ENCODE data around the gene RPS6KB2. TPM values are rescaled to one million over a fixed set of nuclear protein-coding genes. Genes with fewer than 3 reads are reported as not detected.

Gene RPS6KB2
- total and polyA plus RNA-seq, 2 of the 4 experiments (the other 2 are of a cell fraction) = 50.7 to 58.4 TPM

DNA sequence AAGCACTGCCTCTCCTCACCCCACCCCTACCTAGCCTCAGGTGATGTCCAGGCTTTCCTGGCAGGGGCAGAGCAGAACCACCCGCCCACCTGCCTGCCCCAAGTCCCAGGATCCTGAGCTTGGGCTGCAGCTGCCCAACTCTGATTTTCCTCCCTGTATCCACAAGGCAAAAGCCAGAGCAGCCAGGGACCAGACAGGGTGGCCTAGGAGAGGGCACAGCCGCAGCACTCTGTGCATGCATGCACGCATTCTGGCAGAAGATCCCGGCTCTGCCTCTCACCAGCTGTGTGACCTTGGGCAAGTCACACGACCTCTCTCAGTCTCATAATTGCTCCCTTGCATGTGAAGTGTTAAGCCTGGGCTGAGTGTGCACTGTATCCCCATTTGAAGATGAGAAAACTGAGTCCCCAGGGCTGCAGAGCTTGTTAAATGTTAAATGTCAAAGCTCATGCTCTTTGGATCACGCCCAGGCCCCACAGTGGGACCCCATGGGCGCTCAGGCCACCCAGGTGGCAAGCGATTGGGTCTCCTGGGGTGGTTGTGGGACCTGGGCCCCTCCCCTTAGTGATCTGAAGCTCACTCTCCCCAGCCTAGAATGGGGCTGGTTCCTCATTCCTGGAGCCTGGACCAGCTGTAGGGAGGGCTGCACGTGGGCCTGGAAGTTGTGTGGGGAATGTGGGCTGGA, 15.7 kb upstream of the RPS6KB2 start:
- Histone ChIP-seq H2BK15ac (ENCODE audit: low read depth, low read length) (no peak overlapping the region), H3K4ac (ENCODE audit: low read depth, low read length) (no peak overlapping the region), H3K36me3 (ENCODE audit: control insufficient read depth, insufficient read depth, low read length) (no peaks in the 10 kb centered on the region), H2BK5ac (ENCODE audit: low read depth, low read length, poor library complexity, severe bottlenecking) (no peak overlapping the region), H3K27ac (ENCODE audit: insufficient read depth, low read length) (no peak overlapping the region), H3K9me1 (ENCODE audit: insufficient read depth, low read length) (no peaks in the 10 kb centered on the region), H2AFZ (replicated peaks; ENCODE audit: low read length, poor library complexity) (peak overlapping the region; percentile 14), H3K4me2 (ENCODE audit: low read depth, low read length) (no peak overlapping the region), H3K79me1 (ENCODE audit: low read depth in 1 of 2, low read length in 2 of 2) (no peaks in the 10 kb centered on the region), H4K20me1 (ENCODE audit: insufficient read depth, low read length) (no peaks in the 10 kb centered on the region), H3K23ac (ENCODE audit: low read depth, low read length) (no peak overlapping the region), H3K27me3 (ENCODE audit: control insufficient read depth, insufficient read depth, low read length) (peaks cover 54% of the 10 kb centered on the region), H3K56ac (ENCODE audit: extremely low read depth, insufficient read depth, low read length) (no peak overlapping the region), H3K4me1 (ENCODE audit: control insufficient read depth, insufficient read depth, low read length) (no peaks in the 10 kb centered on the region), H4K91ac (ENCODE audit: insufficient read depth, low read depth, low read length) (no peak overlapping the region), H3K9me3 (ENCODE audit: control insufficient read depth, insufficient read depth, low read length) (no peaks in the 10 kb centered on the region), H3K18ac (ENCODE audit: low read depth, low read length) (no peak overlapping the region), H3K9ac (ENCODE audit: low read depth, low read length) (no peak overlapping the region), H2AK5ac (ENCODE audit: low read depth, low read length) (no peak overlapping the region), H3K14ac (replicated peaks; ENCODE audit: low read depth, low read length) (no peak overlapping the region), H4K5ac (ENCODE audit: low read depth, low read length) (no peak overlapping the region), H3K4me3 (ENCODE audit: insufficient read depth, low read depth, low read length) (no peak overlapping the region), H2BK20ac (ENCODE audit: low read depth, low read length) (no peak overlapping the region), H2AK9ac (replicated peaks; ENCODE audit: low read depth, low read length, poor library complexity) (peak overlapping the region; percentile 42), H2BK120ac (ENCODE audit: low read depth, low read length) (no peak overlapping the region), H4K8ac (ENCODE audit: low read depth in 2 of 2, low read length in 2 of 2) (no peak overlapping the region)
- dilution Hi-C loops (cut with HindIII; ENCODE audit: low sequenced_read_pairs, unreplicated experiment) = no loop called here
- intact Hi-C loops (cut with micrococcal nuclease) = no loop called here
- 73% methylated on average over 2 of the region's 9 CpGs; no CpG with 5 or more reads in 1 of the 2 experiments for WGBS, 2 experiments (ENCODE audit: extremely low coverage in 2 of 2, insufficient read length in 1 of 2)
- ChIA-PET CTCF (interaction anchor here (0.6 kb wide), 1 partner anchor 1208 kb away, joined by 3 read pairs; no protein-coding TSS in a partner anchor), POLR2A (ENCODE audit: unreplicated experiment) (no interaction called here)
- ATAC-seq (ENCODE audit: low read depth) (peak; percentile 8; the same call in 1 of the 2 replicates), DNase-seq (no peak)
- BruUV-seq (replicated peaks) = no TSS peak
- in situ Hi-C loops (cut with MboI; ENCODE audit: low sequenced_read_pairs) = no loop called here
- TF ChIP-seq BHLHE40 (IDR thresholded peaks at IDR 0.05; ENCODE audit: low read depth, low read length) (no peak), POLR2A (IDR thresholded peaks at IDR 0.05; ENCODE audit: low read depth, low read length) (no peak), CHD1 (IDR thresholded peaks at IDR 0.05; ENCODE audit: low read depth, low read length) (no peak), CEBPB (IDR thresholded peaks at IDR 0.05; ENCODE audit: low read depth, low read length) (no peak), RAD21 (IDR thresholded peaks at IDR 0.05; ENCODE audit: low read length) (no peak), MXI1 (IDR thresholded peaks at IDR 0.05; ENCODE audit: borderline replicate concordance, low read depth, low read length) (no peak), RFX5 (IDR thresholded peaks at IDR 0.05; ENCODE audit: low read depth, low read length) (no peak), FOS (IDR thresholded peaks at IDR 0.05; ENCODE audit: low read depth, low read length) (no peak), NFE2L2 (IDR thresholded peaks at IDR 0.05; ENCODE audit: low read depth, low read length) (no peak), SMC3 (IDR thresholded peaks at IDR 0.05; ENCODE audit: low read depth, low read length) (no peak), RCOR1 (IDR thresholded peaks at IDR 0.05; ENCODE audit: insufficient replicate concordance, low read length) (no peak), MAZ (IDR thresholded peaks at IDR 0.05; ENCODE audit: borderline replicate concordance, low read depth, low read length) (no peak), MAFK (IDR thresholded peaks at IDR 0.05; ENCODE audit: low read depth, low read length) (no peak)
- TF ChIP-seq, protein P1, sequence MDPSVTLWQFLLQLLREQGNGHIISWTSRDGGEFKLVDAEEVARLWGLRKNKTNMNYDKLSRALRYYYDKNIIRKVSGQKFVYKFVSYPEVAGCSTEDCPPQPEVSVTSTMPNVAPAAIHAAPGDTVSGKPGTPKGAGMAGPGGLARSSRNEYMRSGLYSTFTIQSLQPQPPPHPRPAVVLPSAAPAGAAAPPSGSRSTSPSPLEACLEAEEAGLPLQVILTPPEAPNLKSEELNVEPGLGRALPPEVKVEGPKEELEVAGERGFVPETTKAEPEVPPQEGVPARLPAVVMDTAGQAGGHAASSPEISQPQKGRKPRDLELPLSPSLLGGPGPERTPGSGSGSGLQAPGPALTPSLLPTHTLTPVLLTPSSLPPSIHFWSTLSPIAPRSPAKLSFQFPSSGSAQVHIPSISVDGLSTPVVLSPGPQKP (IDR thresholded peaks at IDR 0.05; ENCODE audit: borderline replicate concordance, low read depth, low read length) = no peak
- TF ChIP-seq, protein P2, sequence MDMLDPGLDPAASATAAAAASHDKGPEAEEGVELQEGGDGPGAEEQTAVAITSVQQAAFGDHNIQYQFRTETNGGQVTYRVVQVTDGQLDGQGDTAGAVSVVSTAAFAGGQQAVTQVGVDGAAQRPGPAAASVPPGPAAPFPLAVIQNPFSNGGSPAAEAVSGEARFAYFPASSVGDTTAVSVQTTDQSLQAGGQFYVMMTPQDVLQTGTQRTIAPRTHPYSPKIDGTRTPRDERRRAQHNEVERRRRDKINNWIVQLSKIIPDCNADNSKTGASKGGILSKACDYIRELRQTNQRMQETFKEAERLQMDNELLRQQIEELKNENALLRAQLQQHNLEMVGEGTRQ (IDR thresholded peaks at IDR 0.05; ENCODE audit: low read depth, low read length) = no peak
- TF ChIP-seq, protein P3, sequence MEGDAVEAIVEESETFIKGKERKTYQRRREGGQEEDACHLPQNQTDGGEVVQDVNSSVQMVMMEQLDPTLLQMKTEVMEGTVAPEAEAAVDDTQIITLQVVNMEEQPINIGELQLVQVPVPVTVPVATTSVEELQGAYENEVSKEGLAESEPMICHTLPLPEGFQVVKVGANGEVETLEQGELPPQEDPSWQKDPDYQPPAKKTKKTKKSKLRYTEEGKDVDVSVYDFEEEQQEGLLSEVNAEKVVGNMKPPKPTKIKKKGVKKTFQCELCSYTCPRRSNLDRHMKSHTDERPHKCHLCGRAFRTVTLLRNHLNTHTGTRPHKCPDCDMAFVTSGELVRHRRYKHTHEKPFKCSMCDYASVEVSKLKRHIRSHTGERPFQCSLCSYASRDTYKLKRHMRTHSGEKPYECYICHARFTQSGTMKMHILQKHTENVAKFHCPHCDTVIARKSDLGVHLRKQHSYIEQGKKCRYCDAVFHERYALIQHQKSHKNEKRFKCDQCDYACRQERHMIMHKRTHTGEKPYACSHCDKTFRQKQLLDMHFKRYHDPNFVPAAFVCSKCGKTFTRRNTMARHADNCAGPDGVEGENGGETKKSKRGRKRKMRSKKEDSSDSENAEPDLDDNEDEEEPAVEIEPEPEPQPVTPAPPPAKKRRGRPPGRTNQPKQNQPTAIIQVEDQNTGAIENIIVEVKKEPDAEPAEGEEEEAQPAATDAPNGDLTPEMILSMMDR (conservative IDR thresholded peaks at IDR 0.05; ENCODE audit: low read depth, low read length) = no peak
